IPS-20b (cell line): ENCODE measurements around the gene C3AR1.
"Not testable (repeated sequence)": the region's sequence is repeated elsewhere in the genome, so short reads cannot be mapped to it uniquely, and the experiment has no call there.

ENCODE experiments used
- H3K27ac ChIP-seq: one replicate; pipeline ENCODE4 v1.5.1; 2013; ENCODE audit warnings: low read length
- H3K27me3 ChIP-seq: 2 replicates; pipeline ENCODE4 v1.6.1; 2013; ENCODE audit warnings: mild to moderate bottlenecking, low read length, inconsistent platforms; ENCODE audit not compliant: insufficient read depth
- H3K36me3 ChIP-seq: 2 replicates; pipeline ENCODE4 v1.6.1; 2013; ENCODE audit warnings: low read depth, mild to moderate bottlenecking, inconsistent platforms, low read length, moderate library complexity; ENCODE audit not compliant: insufficient read depth
- H3K4me1 ChIP-seq: 2 replicates; pipeline ENCODE4 v1.6.1; 2013; ENCODE audit warnings: mild to moderate bottlenecking, control low read depth, inconsistent platforms, low read length, moderate library complexity; ENCODE audit not compliant: insufficient read depth
- H3K4me3 ChIP-seq: 2 replicates; pipeline ENCODE4 v1.5.1; 2013; ENCODE audit warnings: mild to moderate bottlenecking, low read length, inconsistent platforms
- H3K9ac ChIP-seq: 2 replicates; pipeline ENCODE4 v1.6.1; 2013; ENCODE audit warnings: low read depth, mild to moderate bottlenecking, inconsistent platforms, low read length, moderate library complexity
- H3K9me3 ChIP-seq: 2 replicates; pipeline ENCODE4 v1.6.1; 2013; ENCODE audit warnings: mild to moderate bottlenecking, low read depth, low read length, inconsistent platforms; ENCODE audit not compliant: insufficient read depth

Gene C3AR1

DNA sequence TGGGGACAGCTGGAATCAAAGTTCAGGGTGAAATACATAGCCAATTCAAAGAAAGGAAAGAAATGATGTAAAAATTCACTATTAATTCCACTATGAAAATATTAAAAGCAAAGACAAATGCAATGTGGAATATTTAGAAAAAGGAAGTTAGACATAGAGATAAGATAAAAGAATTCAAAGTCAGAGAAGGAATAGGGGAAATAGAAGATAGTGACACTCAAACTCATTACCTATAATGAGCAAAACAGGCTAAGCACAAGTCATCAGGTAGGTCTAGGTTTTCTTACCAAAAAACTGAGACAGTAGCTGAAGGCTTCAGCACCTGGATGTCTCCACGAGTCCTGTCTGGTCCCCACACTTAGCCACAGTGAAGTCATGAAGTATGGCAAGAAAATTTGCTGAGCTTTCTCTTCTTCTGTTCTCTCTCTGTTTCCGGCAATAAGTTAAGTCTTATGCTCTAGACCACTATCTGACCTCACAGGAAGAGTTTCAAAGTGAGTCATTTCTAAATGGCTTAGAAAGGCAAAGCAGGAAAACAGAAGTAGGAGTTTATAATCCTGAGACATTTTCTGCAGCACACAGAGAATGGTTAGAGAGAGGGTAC lies at the start of gene C3AR1:
Gene C3AR1, minus strand, starts transcription at position 369 of the 604 bp plus-strand sequence. CDS start 6,174 bp downstream, outside the sequence.
- Histone ChIP-seq H3K36me3 (no peaks in the 10 kb centered on the region), H3K4me1 (no peaks in the 10 kb centered on the region), H3K9ac (no peak within 1 kb of the TSS), H3K27ac (no peak within 1 kb of the TSS), H3K4me3 (no peak within 1 kb of the TSS), H3K27me3 (no peaks in the 10 kb centered on the region), H3K9me3 (no peaks in the 10 kb centered on the region)

DNA sequence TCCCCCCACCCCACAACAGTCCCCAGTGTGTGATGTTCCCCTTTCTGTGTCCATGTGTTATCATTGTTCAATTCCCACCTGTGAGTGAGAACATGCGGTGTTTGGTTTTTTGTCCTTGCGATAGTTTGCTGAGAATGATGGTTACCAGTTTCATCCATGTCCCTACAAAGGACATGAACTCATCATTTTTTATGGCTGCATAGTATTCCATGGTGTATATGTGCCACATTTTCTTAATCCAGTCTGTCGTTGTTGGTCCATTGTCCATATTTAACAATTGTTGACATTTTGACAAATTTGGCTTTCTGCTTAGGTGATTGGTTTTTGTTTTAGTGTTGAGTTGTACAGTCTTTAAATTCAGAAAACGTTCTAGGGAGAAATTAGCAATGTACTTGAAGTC lies 47.0 kb upstream of the C3AR1 start:
- H3K27ac ChIP-seq, H3K4me3 ChIP-seq, H3K36me3 ChIP-seq, H3K4me1 ChIP-seq, H3K9ac ChIP-seq, H3K27me3 ChIP-seq, H3K9me3 ChIP-seq: not testable (repeated sequence)

DNA sequence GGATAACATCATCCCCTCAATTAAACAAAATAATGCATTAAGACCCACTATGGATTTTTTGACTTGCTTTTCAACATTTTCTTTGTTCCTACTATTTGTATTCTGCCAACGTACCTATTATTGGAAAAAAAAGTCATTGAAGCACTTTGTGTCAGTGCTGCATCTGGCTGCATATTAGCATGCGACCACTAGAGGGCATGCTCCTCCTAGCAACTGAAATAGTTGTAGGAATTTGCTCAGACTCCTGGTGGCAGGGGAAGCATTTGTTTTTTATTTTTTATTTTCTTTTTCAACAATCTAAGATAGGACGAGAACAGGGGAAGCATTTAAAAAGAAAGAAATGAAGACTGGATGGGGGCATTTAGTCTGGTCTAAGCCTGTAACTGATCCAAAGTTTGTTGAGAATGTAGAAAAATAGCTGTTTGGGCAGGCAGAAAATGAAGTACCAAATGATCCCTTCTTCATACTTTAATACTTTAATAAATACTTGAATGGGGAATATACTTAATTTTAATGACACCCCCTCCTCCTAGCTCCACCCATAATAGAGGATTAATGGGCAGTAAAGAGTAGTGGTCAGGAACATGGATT lies 42.7 kb upstream of the C3AR1 start:
- H3K36me3 ChIP-seq: no peaks in the 10 kb centered on the region
- no peaks in the 10 kb centered on the region for H3K4me1 ChIP-seq
- no peak overlapping the region for H3K4me3 ChIP-seq
- H3K27me3 ChIP-seq: no peaks in the 10 kb centered on the region
- no peak overlapping the region for H3K27ac ChIP-seq
- H3K9ac ChIP-seq: peak overlapping the region; percentile 33; the same call in 1 of the 2 replicates
- no peaks in the 10 kb centered on the region; the same call in 1 of the 2 replicates for H3K9me3 ChIP-seq

DNA sequence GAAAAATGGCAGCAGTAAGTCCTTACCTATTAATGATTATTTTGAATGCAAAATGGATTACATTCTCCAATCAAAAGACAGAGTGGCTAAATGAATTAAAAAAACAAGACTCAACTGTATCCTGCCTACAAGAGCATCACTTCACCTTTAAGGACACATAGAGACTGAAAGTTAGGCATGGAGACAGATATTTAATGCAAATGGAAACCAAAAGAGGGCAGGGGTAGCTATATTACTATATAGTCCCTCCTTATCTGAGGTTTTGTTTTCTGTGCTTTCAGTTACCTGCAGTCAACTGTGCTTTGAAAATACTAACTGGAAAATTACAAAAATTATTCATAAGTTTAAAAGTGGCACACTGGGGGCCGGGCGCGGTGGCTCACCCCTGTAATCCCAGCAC lies 33.1 kb upstream of the C3AR1 start:
- Histone ChIP-seq H3K27me3 (no peaks in the 10 kb centered on the region), H3K27ac (no peak overlapping the region), H3K9ac (no peak overlapping the region), H3K4me1 (no peaks in the 10 kb centered on the region), H3K9me3 (no peaks in the 10 kb centered on the region), H3K36me3 (peaks cover 29% of the 10 kb centered on the region), H3K4me3 (no peak overlapping the region)

- no peak overlapping the region for H3K27ac ChIP-seq
- H3K4me1 ChIP-seq: no peaks in the 10 kb centered on the region
- H3K9me3 ChIP-seq: no peaks in the 10 kb centered on the region
- H3K4me3 ChIP-seq: no peak overlapping the region
- no peak overlapping the region for H3K9ac ChIP-seq
- H3K27me3 ChIP-seq: no peaks in the 10 kb centered on the region
- peaks cover 56% of the 10 kb centered on the region for H3K36me3 ChIP-seq
Measured at GRCh38 chr12:8096281-8096915, 30.2 kb upstream of the C3AR1 start.

GRCh38 chr12:8093291-8093690 lies 27.1 kb upstream of the C3AR1 start:
- Histone ChIP-seq H3K4me1 (no peaks in the 10 kb centered on the region), H3K9ac (no peak overlapping the region), H3K27me3 (no peaks in the 10 kb centered on the region), H3K36me3 (peaks cover 72% of the 10 kb centered on the region), H3K9me3 (no peaks in the 10 kb centered on the region), H3K27ac (no peak overlapping the region), H3K4me3 (no peak overlapping the region)

- no peak overlapping the region for H3K27ac ChIP-seq
Measured at GRCh38 chr12:8089716-8090115, 23.6 kb upstream of the C3AR1 start.

GRCh38 chr12:8089277-8089676 lies 23.1 kb upstream of the C3AR1 start:
- H3K36me3 ChIP-seq: peaks cover 44% of the 10 kb centered on the region
- not testable (repeated sequence) for H3K9ac ChIP-seq, H3K27ac ChIP-seq, H3K9me3 ChIP-seq, H3K4me1 ChIP-seq, H3K27me3 ChIP-seq, H3K4me3 ChIP-seq

More at GRCh38 chr12:8089716-8090115, 23.6 kb upstream of the C3AR1 start:
- no peak overlapping the region for H3K4me3 ChIP-seq
- H3K9ac ChIP-seq: no peak overlapping the region
- no peaks in the 10 kb centered on the region for H3K9me3 ChIP-seq
- no peaks in the 10 kb centered on the region for H3K4me1 ChIP-seq
- H3K27me3 ChIP-seq: no peaks in the 10 kb centered on the region
- peaks cover 48% of the 10 kb centered on the region for H3K36me3 ChIP-seq

DNA sequence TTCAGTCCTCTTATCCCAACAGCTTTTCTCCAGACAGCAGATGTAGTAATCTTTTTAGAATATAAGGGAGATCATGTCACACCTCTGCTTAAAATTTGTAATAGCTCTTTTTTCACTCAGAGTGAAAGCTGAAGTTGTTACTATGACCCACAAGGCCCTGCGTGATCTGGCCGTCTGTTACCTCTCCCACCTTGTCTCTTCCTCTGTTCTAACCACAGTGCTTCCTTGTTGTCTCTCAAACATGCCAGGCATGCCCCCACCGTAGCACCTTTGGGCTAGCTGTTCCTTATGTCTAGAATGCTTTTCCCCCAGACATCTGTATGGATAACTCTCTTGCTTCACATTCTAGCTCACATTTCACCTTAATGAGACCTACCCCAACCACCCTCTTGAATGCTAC lies 22.4 kb upstream of the C3AR1 start:
- no peaks in the 10 kb centered on the region for H3K9me3 ChIP-seq
- H3K36me3 ChIP-seq: peaks cover 37% of the 10 kb centered on the region
- no peaks in the 10 kb centered on the region for H3K4me1 ChIP-seq

GRCh38 chr12:8087666-8088065 lies 21.5 kb upstream of the C3AR1 start:
- Histone ChIP-seq H3K9me3 (no peaks in the 10 kb centered on the region), H3K36me3 (peaks cover 29% of the 10 kb centered on the region), H3K4me1 (no peaks in the 10 kb centered on the region), H3K4me3 (no peak overlapping the region), H3K27me3 (no peaks in the 10 kb centered on the region), H3K27ac (no peak overlapping the region), H3K9ac (no peak overlapping the region)

More for the DNA sequence above, 22.4 kb upstream of the C3AR1 start:
- Histone ChIP-seq H3K4me3 (no peak overlapping the region), H3K27me3 (no peaks in the 10 kb centered on the region), H3K9ac (no peak overlapping the region), H3K27ac (no peak overlapping the region)

DNA sequence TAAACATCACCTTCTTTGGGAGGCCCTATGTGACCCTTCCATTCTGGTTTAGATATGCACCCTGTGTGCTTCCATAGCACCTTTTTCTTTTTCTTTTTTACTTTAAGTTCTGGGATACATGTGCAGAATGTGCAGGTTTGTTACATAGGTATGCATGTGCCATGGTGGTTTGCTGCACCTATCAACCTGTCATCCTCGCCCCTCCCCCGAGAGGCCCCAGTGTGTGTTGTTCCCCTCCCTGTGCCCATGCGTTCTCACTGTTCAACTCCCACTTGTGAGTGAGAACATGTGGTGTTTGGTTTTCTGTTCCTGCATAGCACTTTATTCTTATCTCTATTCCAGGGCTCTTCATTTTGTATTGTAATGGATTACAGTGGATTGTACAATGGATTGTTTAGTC lies 18.2 kb upstream of the C3AR1 start:
- not testable (repeated sequence) for H3K36me3 ChIP-seq, H3K4me1 ChIP-seq, H3K9me3 ChIP-seq, H3K27ac ChIP-seq, H3K27me3 ChIP-seq, H3K4me3 ChIP-seq, H3K9ac ChIP-seq

DNA sequence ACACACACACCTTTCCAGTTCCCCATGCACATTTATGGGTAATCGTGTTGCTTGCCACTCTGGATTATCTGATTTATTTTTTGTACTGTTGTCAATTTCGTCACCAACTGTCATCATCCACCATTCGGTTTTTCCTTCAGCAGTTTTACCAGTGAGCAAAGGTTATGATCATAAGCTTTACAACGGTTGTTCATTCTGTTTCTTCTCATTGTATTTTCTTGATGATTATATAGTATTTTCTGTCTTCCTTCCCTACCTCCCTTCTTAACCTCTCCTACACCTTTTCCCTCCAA lies 16.6 kb upstream of the C3AR1 start:
- Histone ChIP-seq H3K9ac (peak overlapping the region; percentile 97; the same call in 1 of the 2 replicates), H3K27ac (no peak overlapping the region), H3K27me3 (no peaks in the 10 kb centered on the region), H3K4me1 (peaks cover 2% of the 10 kb centered on the region; the same call in 1 of the 2 replicates), H3K36me3 (no peaks in the 10 kb centered on the region), H3K9me3 (no peaks in the 10 kb centered on the region), H3K4me3 (peak overlapping the region; percentile 91)
